ENCODE results near the gene HCAR1. TPM values are rescaled to one million over a fixed set of nuclear protein-coding genes. Genes with fewer than 3 reads are reported as not detected.
A peak's percentile ranks its signal among the peaks of the same experiment; 100 is the strongest.

HCAR1 gene
- total and polyA plus RNA-seq, 2 donors from 2014 or later = 0.72 to 0.99 TPM

DNA sequence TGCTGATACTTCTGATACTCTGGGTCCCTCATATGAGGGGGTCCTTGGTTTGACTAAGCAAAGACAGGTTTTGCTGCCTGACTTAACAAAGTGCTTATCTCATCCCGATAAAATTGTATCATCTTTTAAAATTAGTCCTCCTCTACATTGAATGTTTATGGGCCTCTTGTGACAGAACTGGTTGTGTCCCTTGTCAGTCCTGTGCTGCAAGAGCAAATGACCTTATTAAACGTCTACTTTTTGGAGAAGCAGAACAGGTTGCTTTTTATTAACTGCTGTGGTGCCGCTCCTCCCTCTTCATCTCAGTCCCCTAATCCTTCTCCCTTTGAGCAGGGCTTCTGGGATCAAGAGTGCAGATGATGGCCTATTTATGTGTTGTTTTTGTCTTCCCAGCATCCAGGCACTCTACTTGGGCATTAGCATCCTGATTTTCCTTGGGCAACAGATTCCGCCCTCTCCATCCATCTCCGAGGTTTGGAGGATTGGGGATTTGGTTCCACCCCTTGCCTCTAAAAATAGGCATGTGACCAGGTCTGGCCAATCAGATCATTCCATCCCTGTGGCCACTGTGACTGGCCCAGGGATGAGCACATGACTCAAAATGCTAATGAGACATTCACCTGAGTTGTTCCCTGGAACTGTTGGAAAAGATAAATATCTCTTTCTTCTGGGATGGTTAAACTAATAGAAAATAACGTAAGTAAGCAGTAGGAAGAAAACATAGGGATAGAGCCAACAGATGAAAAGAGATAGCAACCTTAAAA, 19.1 kb upstream of the HCAR1 start:
- Histone ChIP-seq H3K27me3 (ENCODE audit: control insufficient read depth, insufficient read depth, low read length) (no peaks in the 10 kb centered on the region), H3K4me3 (ENCODE audit: low read length in 3 of 3) (no peak overlapping the region), H3K4me1 (ENCODE audit: control insufficient read depth in 2 of 3, insufficient read depth in 2 of 3, low read depth in 1 of 3, low read length in 3 of 3) (peaks cover 5 to 10% (median 6%) of the 10 kb centered on the region in 3 donors), H3K27ac (ENCODE audit: low read depth in 2 of 2, low read length in 2 of 2) (no peak overlapping the region), H3K9me3 (ENCODE audit: control insufficient read depth in 2 of 3, insufficient read depth in 1 of 3, low read length in 3 of 3) (no peaks in the 10 kb centered on the region), H3K9ac (ENCODE audit: low read length in 3 of 3) (no peak overlapping the region), H3K36me3 (ENCODE audit: control insufficient read depth in 2 of 3, insufficient read depth in 3 of 3, low read length in 3 of 3) (peaks cover 0 to 5% (median 1%) of the 10 kb centered on the region in 3 donors)
- FAIRE-seq (no peak), DNase-seq (peak in 1 of 5 donors; percentile 6)
- intact Hi-C loops (cut with DNase I) = no loop called here
- TF ChIP-seq, protein P1, sequence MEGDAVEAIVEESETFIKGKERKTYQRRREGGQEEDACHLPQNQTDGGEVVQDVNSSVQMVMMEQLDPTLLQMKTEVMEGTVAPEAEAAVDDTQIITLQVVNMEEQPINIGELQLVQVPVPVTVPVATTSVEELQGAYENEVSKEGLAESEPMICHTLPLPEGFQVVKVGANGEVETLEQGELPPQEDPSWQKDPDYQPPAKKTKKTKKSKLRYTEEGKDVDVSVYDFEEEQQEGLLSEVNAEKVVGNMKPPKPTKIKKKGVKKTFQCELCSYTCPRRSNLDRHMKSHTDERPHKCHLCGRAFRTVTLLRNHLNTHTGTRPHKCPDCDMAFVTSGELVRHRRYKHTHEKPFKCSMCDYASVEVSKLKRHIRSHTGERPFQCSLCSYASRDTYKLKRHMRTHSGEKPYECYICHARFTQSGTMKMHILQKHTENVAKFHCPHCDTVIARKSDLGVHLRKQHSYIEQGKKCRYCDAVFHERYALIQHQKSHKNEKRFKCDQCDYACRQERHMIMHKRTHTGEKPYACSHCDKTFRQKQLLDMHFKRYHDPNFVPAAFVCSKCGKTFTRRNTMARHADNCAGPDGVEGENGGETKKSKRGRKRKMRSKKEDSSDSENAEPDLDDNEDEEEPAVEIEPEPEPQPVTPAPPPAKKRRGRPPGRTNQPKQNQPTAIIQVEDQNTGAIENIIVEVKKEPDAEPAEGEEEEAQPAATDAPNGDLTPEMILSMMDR (IDR thresholded peaks at IDR 0.05; ENCODE audit: borderline replicate concordance, extremely low read depth, insufficient read depth) = no peak

DNA sequence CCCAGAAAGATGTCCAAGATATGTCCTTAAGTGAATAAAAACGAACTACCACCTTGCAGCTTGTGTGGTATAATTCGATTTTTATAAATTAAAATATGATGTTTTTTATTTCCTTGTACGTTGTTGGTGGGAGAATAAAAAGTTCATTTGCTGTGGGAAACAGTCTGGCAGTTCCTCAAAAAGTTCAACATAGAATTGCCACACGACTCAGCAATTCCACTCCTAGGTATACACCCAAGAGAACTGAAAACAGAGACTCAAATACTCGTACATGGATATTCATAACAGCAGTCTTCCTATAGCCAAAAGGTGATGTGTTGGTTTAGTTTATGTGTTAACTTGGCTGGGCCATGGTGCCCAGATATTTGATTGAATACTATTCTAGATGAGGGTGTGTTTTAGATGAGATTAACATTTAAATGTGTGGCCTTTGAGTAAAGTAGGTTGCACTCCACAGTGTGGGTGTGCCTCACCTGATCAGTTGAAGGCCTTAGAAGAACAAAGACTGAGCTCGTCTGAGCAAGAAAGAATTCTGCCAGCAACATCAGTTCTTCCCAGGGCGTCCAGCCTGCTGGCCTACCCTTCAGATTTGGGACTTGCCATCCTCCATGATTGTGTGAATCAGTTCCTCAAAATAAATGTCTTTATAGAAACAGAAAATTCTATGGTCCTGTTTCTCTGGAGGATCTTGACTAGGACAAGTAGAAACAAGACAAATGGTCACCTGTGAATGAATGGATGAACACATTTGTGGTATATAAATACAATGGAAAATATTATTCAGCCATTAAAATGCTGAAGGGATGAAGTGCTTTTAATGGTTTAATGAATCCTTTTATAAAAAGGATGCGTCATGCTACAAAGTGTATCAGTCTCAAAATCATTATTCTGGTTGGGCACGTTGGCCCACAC, 16.8 kb upstream of the HCAR1 start:
- H3K36me3 ChIP-seq (ENCODE audit: control insufficient read depth in 2 of 3, insufficient read depth in 3 of 3, low read length in 3 of 3) = no peaks in the 10 kb centered on the region
- intact Hi-C loops (cut with DNase I) = no loop called here
- no peak overlapping the region for H3K27ac ChIP-seq (ENCODE audit: low read depth in 2 of 2, low read length in 2 of 2)
- H3K9me3 ChIP-seq (ENCODE audit: control insufficient read depth in 2 of 3, insufficient read depth in 1 of 3, low read length in 3 of 3) = no peaks in the 10 kb centered on the region
- TF ChIP-seq, protein P1 (IDR thresholded peaks at IDR 0.05; ENCODE audit: borderline replicate concordance, extremely low read depth, insufficient read depth) = no peak
- no peak overlapping the region for H3K4me3 ChIP-seq (ENCODE audit: low read length in 3 of 3)
- FAIRE-seq (no peak), DNase-seq (peak in 1 of 5 donors; percentile 1)
- no peaks in the 10 kb centered on the region for H3K27me3 ChIP-seq (ENCODE audit: control insufficient read depth, insufficient read depth, low read length)
- H3K4me1 ChIP-seq (ENCODE audit: control insufficient read depth in 2 of 3, insufficient read depth in 2 of 3, low read depth in 1 of 3, low read length in 3 of 3) = no peaks in the 10 kb centered on the region
- no peak overlapping the region for H3K9ac ChIP-seq (ENCODE audit: low read length in 3 of 3)

DNA sequence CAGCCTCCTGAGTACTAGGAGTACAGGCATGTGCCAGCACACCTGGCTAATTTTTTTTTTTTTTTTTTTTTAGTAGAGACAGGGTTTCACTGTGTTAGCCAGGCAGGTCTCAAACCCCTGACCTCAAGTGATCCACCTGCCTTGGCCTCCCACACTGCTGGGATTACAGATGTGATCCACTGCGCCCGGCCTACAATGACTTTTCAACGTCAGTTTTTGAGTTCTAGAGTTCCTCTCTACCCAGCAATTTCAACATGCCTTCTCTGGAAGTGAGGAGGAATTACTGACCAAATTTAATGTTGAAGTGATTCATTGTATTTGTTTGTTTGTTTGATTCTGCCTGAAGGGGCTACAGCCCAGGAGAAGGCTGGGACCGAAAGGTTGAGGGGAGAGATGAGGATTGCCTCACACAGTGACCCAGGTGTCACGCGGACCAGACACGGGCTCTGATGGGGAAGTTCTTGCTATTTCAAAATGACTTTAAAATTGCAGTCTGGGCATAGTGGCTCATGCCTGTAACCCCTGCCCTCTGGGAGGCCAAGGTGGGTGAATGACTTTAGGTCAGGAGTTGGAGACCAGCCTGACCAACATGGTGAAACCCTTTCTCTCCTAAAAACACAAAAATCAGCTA, 13.4 kb upstream of the HCAR1 start:
- TF ChIP-seq, protein P1 (IDR thresholded peaks at IDR 0.05; ENCODE audit: borderline replicate concordance, extremely low read depth, insufficient read depth) = no peak
- Histone ChIP-seq H3K9me3 (ENCODE audit: control insufficient read depth in 2 of 3, insufficient read depth in 1 of 3, low read length in 3 of 3) (no peaks in the 10 kb centered on the region), H3K36me3 (ENCODE audit: control insufficient read depth in 2 of 3, insufficient read depth in 3 of 3, low read length in 3 of 3) (no peaks in the 10 kb centered on the region), H3K4me3 (ENCODE audit: low read length in 3 of 3) (no peak overlapping the region), H3K27me3 (ENCODE audit: control insufficient read depth, insufficient read depth, low read length) (no peaks in the 10 kb centered on the region), H3K4me1 (ENCODE audit: control insufficient read depth in 2 of 3, insufficient read depth in 2 of 3, low read depth in 1 of 3, low read length in 3 of 3) (no peaks in the 10 kb centered on the region), H3K27ac (ENCODE audit: low read depth in 2 of 2, low read length in 2 of 2) (no peak overlapping the region), H3K9ac (ENCODE audit: low read length in 3 of 3) (no peak overlapping the region)
- FAIRE-seq (no peak), DNase-seq (peak in 1 of 5 donors; percentile 41)
- intact Hi-C loops (cut with DNase I) = no loop called here
